ENCODE results near the gene CST11.

DNA sequence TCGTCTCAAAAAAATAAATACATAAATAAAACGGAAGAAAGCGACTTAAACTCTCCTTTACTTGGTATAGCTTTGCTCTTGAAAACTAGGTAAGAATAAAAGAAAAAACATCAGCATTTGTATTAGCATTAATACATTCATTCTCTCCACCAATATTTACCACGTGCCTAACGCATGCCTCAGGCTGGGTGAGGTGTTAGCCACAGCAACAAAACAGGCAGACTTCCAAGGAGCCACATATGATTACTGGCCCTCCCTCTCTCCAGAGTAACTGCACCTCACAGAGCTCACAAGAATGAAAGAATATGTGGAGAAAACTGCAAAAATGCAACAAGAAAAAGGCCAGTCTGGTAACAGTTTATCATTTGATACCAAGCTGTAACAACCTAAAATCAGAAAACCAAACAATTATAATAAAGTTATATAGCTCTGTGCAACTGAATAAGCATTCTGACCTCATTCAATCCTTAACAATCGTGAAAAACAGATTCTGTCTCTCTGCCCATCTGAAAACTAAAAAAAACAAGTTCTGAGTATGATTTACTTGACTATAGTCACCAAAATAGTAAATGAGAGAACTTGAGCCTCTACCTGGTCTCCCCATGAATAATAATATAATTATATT is 36.6 kb downstream of the CST11 start:
- TF ChIP-seq, protein P1, sequence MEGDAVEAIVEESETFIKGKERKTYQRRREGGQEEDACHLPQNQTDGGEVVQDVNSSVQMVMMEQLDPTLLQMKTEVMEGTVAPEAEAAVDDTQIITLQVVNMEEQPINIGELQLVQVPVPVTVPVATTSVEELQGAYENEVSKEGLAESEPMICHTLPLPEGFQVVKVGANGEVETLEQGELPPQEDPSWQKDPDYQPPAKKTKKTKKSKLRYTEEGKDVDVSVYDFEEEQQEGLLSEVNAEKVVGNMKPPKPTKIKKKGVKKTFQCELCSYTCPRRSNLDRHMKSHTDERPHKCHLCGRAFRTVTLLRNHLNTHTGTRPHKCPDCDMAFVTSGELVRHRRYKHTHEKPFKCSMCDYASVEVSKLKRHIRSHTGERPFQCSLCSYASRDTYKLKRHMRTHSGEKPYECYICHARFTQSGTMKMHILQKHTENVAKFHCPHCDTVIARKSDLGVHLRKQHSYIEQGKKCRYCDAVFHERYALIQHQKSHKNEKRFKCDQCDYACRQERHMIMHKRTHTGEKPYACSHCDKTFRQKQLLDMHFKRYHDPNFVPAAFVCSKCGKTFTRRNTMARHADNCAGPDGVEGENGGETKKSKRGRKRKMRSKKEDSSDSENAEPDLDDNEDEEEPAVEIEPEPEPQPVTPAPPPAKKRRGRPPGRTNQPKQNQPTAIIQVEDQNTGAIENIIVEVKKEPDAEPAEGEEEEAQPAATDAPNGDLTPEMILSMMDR (conservative IDR thresholded peaks at IDR 0.05; ENCODE audit: low read length): no peak
- no peak for TF ChIP-seq EZH2phosphoT487 (IDR thresholded peaks at IDR 0.05; ENCODE audit: borderline replicate concordance)
